HUDEP-2 (cell line): ENCODE data around the gene ADGRG4.

Experiments
- DNase-seq, 76 experiments: peaks; one replicate each; lab custom pipeline; 2025; ENCODE audit not compliant: unreplicated experiment in 76 of 76; lab: John Stamatoyannopoulos, UW

The ADGRG4 gene

DNA sequence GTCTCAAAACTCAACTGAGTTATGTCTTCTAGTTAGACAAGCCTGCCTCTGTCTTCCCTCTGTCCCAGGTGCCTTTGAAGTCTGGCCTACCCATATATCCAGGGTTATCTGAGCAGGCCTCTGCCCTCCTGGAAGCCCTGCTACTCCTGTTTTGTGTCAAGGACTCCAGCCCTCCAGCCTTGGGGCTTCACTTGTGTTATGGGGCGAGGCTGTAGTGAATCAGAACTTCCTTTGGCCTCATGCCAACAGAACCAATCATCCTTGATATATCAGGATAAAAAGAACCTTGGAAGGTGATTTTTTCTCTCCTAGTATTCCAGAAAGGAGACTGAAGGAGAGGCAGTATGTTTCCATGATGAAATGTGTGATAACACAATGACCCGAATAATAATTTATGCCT, 8.9 kb upstream of the ADGRG4 start:
- DNase-seq, result no peak

DNA sequence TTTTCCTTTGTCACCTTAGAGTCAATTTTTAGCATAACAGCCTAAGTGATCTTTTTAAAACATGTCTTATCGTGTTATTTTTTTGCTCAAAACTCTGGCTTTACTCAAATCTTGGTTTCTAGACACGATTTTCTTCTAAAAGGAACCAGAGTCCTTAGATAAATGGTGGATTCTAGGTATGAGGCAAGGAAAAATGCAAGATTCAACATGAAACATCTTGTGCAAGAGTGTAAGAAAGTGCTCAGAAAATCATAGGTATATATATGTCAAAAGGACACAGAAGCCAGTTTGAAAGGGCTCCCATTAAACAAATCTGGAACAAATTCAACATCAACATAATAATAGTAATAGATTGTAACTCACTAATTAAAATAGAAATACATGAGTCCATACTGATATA, 8.1 kb upstream of the ADGRG4 start:
- DNase-seq, result no peak

DNA sequence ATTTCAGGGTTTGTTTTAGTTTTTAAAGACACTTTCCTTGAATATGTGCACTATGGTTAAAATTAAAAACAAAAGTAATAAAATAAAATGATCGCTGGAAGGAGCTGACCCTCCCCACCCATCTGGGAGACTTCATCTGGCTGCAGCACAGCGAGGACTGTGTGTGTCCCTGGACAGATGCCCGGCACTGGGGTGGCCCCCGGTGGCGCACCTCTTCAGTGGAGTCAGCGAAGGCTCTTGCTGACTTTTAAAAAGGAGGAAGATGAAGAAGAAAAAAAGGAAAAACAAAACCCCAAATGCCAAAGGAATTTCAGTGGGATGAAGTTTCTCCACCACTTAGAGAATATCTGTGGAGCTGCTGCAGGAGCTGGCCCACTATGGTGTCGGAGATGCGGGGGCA, 5.4 kb upstream of the ADGRG4 start:
- no peak for DNase-seq

DNA sequence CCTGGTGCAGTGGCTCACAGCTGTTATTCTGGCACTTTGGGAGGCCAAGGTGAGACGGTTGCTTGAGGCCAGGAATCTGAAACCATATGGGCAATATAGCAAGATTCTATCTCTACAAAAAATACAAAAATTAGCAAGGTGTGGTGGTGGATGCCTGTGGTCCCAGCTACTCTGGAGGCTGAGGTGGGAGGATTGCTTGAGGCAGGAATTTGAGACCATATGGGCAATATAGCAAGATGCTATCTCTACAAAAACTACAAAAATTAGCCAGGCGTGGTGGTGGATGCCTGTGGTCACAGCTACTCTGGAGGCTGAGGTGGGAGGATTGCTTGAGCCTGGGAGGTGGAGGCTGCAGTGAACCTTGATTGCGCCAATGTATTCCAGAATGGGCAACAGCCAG, 2.3 kb downstream of the ADGRG4 start:
- no peak for DNase-seq

DNA sequence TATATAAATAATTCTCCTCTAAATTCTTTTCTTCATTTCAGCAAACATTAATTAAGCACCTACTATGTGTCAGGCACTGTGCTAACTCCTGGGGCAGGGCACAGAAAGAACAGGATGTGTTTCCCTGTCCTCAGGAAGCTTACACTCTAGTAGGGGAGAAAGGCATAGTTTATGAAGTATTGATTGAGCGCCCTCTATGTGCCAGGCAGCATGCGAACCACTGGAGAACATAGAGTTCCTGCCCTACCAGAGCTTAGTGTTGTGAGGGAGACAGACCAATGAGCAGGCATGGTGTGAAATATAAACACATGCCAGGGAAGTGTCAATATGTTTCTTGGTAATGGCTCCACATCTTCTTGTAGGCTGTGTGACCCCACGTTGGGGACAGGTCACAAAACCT, 3.7 kb downstream of the ADGRG4 start:
- DNase-seq, result no peak

DNA sequence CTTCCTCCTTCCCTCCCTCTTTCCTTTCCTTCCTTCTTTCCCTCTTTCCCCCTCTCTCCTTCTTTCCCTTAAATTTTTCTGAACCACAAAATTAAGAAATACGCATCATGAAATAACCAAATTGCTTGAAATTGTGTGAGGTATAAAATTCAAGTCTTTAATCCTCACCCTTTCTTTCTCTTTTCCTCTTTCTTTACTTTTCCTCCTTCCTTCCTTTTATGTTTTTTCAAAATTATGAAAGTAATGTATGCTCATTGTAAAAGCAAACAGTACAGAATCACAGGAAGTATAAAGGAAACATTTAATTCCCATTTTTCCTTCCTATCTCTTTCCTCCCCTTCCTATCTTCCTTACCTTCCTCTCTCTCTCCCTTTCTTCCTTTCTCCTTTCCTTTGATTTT, 5.4 kb downstream of the ADGRG4 start:
- DNase-seq, result no peak

DNA sequence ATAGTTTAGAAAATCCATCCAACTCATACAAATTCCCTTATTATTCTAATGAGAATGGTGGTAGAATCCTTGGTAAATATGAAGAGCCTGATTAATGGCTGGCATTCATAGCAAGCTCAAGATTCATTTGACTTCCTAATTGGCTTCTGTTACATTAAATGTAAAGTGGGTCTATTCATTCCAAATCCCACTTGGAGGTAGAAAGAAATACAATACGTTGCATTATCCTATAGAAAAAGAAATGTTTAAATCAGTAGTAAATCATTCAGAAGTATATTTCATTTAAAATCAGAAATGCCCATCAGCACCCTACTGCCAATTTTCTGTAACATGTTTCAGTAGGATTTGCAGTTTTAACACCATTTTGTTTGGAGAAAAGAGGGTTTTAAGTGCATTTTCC, 6.7 kb downstream of the ADGRG4 start:
- no peak for DNase-seq

DNA sequence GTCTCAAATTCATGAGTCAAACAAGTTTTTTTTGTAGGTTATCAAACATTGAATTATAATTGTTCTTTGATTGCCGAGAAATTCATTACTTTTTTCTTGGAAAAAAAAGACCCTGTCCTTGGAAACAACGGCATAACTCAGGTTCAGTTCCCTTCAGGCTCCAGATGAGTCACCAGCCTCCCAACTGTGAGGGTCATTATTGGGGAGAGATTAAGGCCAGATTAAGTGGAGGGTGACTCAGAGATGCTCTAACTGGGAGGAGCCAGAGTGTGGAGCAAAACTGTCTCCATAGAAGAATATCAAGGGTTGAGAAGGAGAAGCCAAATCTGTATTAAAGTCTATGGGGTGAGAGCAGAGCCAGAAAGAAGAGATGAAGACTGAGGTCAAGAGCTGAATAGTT, 9.6 kb downstream of the ADGRG4 start:
- DNase-seq, result peak in 1 of 76 experiments; percentile 2

DNA sequence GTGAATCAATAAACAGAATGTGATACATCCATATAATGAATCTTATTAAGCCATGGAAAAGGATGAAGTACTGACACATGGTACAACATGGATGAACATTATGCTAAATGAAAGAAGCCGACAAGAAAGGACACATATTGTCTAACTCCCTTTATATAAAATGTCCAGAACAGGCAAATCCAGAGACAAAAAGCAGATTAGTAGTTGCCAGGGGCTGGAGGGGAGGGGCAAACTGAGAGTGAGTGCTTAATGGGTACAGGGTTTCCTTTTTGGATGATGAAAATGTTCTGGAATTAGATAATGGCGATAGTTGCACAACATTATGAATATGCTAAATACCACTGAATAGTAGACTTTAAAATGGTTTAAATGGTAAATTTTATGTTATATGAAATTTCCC, 17.4 kb downstream of the ADGRG4 start:
- DNase-seq, result no peak

DNA sequence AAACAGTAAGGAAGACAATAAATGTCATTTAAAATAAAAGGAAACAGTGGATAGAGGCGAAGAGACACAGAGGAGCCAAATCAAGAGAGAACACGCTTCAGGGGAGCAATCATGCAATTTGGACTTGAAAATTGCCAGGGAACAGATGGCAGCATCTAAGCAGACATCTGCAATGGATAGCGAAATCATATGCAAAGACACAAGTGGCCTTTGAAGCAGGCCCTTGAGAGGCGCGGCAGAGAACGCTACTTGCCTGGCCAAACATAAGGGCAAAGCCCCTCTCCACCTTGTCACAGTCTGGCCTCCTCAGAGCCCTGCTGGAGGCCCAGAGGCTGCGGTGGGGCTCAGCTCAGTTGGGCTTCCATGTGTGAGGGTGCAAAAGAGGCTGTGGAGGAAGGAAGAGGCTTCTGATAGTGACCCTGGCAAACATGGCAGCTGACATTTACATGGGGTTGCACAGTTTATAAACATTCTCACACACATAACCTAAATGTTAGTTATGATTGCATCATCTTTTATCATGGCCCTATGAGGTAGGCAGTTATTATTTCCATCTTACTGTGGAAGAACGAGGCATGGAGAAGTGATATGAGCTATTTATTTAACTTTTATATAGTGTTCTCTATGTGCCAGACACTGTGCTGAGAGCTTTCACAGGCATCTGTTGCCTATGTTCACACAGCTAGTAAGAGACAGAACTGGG, 18.3 kb downstream of the ADGRG4 start:
- no peak for DNase-seq

DNA sequence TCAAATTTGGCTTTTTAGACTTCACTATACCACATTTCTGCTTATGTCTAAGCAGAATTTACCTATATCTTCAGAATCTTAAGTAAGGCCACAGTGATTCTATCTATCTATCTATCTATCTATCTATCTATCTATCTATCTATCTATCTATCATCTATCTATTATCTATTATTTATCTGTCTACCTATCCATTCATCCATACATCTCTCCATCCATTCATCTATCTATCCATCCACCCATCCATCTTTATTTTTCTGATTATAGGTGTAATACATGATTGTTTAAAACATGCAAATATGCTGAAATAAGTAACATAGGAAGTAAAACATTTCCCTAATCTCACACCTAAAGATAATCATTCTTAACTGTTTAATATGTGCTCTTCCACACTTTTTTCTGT, 18.8 kb downstream of the ADGRG4 start:
- DNase-seq, result no peak

DNA sequence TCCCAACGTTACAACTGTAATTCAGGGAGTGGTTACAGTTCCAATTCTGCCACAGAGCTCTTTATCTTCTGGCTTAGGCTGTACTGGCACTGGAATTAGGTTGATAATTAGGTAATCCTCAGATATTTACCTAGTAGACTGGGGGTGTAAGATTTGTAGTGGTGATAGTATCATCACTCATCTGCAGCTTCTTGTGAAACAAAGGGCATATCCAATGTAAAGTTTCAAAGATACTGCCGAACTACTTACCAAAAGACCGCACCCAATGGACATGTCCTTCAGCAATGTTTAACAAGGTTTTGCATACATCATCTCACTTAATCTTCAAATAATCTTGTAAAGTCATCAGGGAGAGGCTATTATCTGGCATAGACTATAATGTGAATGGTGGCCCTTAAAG, 20.8 kb downstream of the ADGRG4 start:
- no peak for DNase-seq

DNA sequence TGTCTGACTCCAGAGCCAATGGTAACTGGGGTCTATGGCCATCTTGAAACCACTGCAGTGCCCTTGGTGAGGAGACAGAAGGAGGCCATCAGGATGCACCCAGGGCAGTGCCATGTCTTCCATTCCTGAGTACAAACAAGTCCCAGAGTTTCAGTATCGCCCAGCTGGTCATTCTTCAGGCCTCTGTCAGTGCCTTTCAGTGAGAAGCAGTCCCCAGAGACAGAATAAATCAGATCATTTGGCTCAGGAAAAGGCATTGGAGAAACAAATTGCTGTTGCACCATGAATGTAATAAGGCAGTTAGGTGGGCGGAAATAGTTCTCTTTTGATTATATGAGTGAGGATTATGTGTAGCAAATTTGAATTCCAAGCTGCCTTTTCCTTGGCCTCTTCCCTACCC, 21.3 kb downstream of the ADGRG4 start:
- DNase-seq, result no peak

DNA sequence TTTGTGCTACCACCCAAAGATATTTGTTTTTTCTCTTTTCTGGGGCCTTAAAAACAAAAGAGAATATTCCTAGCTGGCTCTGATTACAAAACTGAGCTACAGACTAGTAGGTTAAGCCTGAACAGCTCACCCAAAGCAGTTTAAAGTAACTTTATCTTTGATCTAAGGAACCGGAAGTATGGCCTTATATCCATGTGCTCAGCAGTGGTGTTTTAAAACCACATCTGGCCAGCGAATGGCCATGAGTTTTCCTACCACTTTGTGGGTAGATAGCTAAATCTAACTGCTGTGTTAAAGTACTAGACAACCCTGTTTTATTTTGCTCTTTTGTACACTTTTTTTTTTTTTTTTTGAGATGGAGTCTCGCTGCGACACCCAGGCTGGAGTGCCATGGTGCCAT, 24.6 kb downstream of the ADGRG4 start:
- DNase-seq, result no peak

DNA sequence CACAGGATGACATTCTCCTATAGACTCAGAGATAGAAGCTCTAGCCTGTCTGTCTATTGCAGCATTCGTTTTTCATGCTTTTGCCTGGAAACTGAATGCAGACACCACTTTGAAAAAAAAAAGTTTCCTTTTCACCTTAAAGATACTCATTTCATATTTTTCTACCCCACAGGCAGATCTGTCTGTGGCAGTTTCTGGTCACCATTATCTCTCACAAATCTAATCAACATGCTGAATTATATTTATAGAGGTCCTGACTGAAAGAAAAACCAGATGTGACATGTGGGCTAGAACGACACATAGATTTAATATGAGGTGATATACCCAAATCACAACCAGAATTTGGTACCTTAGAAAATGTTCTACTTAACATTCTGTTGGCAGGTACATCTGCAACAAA, 28.2 kb downstream of the ADGRG4 start:
- no peak for DNase-seq

DNA sequence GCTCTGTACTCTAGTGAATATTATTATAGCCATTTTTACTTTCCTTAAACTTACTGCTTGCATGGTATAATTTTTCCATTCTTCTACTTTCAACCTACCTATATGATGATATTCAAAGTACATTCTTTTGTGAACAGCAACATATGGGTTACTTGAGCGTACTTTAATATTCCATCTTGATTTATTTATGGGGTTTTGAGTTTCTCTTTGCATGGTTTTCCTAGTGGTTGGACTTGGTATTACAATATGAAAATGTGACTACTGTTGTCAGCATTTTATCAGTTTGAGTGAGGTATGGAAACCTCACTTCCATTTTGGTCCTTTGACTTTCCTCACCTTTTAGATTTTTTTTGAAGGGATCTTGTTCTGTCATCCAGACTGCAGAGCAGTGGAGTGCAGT, 35.9 kb downstream of the ADGRG4 start:
- DNase-seq, result peak in 1 of 76 experiments; percentile 1

DNA sequence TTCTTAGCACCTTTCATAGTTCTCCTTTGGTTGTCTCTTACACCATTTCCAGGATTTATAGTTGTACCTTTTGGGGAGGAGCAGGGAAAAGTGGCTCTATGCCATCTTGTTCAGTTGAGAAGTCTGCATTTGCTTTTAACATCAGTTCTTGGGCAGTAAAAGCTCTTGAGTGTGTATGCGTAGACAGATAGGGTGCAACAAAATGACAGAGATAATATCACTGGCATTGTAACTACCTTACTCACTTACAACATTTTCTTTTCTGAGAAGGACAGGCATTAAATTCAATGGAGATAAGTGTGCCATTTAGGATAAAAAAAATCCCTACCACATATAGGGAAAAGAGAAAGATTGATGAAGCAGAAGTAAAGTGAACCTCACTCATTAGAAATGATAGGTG, 38.9 kb downstream of the ADGRG4 start:
- DNase-seq, result no peak

DNA sequence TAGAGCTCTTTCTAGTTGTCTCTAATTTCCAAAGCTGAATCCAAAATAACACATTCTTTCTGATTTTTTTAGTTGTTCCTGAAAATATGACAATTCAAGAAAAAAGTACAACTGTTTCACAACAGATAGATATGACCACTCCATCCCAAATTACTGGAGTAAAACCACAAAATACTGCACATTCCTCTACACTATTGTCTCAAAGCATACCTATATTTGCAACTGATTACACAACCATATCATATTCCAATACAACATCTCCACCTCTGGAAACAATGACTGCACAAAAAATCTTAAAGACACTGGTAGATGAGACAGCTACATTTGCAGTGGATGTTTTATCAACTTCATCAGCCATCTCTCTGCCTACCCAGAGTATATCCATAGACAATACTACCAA, 43.6 kb downstream of the ADGRG4 start:
- DNase-seq, result no peak

DNA sequence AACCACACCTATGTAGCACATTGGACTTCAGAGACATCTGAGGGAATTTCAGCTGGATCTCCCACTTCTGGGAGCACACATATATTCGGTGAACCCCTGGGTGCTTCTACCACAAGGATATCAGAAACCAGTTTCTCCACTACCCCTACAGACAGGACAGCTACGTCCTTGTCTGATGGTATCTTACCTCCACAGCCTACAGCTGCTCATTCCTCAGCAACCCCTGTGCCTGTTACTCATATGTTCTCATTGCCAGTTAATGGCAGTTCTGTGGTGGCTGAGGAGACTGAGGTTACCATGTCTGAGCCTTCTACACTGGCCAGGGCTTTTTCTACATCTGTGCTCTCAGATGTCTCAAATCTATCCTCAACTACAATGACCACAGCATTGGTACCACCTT, 45.7 kb downstream of the ADGRG4 start:
- no peak for DNase-seq

DNA sequence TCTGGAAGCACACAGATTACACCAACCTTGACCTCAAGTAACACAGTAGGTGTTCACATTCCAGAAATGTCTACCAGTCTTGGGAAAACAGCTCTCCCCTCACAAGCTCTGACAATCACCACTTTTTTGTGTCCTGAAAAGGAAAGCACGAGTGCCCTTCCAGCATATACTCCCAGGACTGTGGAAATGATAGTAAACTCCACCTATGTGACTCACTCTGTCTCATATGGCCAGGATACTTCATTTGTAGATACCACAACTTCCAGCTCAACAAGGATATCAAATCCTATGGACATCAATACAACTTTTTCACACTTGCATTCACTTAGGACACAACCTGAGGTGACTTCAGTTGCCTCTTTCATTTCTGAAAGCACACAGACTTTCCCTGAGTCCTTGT, 46.9 kb downstream of the ADGRG4 start:
- no peak for DNase-seq

DNA sequence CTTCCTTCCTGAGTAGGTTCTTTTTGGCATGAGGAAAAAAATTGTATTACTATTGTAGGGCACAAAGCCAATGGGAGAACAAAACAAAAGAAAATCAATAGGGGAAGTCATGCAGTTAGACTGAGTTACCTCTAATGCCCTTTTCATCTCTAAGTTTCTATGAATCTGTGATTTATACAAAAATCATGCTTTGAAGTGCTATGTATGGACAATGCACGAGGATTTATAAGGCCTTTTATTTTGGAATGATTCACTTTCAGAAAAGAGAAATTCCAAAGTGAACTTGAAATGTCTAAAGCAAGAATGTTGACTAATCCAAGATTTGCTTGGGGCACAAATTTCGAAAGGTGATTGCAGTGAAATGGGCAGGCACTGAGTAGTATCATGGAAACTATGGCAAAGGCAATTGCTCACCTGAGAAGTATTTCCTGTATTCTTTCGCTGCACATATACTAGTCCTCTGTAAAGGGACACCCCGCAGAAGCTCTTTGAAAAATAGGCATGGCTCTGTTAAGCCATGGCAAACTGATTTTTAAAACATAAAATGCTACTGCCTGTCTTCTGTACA, 52.8 kb downstream of the ADGRG4 start:
- no peak for DNase-seq

DNA sequence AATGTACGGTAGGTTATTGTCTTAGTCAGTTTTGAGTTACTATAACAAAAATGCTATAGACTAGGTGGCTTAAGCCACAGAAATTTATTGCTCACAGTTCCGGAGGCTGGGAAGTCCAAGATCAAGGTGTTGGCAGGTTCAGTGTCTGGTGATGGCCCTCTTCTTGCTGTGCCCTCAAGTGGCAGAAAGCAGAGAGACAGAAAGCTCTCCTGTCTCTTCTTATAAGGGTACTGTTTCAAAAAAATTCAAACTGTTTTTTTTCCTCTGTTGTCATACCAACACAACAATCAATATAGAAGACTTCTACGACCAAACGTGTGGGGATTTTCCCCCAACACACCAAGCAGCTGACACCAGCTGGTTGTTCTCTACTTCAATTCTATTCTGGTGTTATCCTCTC, 53.4 kb downstream of the ADGRG4 start:
- DNase-seq, result no peak

DNA sequence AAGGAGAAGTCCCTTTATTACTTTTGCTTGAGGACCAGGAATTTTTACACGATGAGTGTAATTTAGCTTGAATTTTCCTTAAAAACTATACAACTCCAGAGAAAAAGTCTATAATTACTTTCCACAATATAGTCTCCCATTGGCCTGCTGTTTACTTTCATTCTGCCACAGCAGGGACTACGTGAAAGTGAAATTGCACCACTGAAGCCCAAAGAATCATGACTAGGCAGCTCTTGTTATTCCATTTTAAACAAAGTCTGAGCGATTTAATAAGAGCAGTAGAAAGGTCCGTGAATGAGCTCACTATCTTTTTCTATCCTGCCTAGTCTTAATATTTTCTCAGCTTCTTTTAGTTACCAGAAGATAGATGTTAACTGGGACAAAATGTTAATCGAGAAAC, 68.6 kb downstream of the ADGRG4 start:
- no peak for DNase-seq
